HEK293 (cell line): ENCODE results near the gene ST7.

Experiments
- MYNN ChIP-seq: fragments of 450-650 bp; formaldehyde crosslinking; IDR thresholded peaks from 2 replicates; pipeline ENCODE4 v1.5.1; 2016; ENCODE audit warnings: missing biosample characterization, missing genetic modification characterization, borderline replicate concordance
- YY1 ChIP-seq: fragments of 450-650 bp; formaldehyde crosslinking; IDR thresholded peaks from 2 replicates; pipeline ENCODE4 v1.5.1; 2018; ENCODE audit warnings: missing biosample characterization, missing genetic modification characterization
- ZNF785 ChIP-seq: fragments of 450-650 bp; formaldehyde crosslinking; IDR thresholded peaks from 2 replicates; pipeline ENCODE4 v1.5.1; 2016; ENCODE audit warnings: missing biosample characterization, missing genetic modification characterization
- TF ChIP-seq, protein P1 (sequence below): fragments of 450-650 bp; formaldehyde crosslinking; IDR thresholded peaks from 2 replicates; pipeline ENCODE4 v1.5.1; 2016; ENCODE audit warnings: missing biosample characterization, missing genetic modification characterization

DNA sequence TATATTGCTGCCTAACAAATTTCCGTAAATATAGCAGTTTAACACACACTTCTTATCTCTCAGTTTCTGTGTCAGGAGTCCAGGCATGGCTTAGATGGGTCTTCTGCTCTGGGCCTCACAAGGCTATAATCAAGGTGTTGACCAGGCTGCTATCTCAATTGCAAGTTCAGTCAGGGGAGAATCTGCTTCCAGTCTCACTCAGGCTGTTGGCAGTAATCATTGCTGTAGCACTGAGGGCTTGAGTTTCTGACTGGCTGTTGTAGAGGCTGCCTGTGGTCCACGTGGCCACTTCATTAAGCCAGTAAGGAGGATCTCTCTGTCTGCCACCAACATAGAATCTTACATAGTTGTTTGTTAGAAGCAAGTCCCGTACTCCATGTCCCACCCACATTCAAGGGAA, 138.4 kb downstream of the ST7 start:
- TF ChIP-seq MYNN (tag by site-specific recombination) = no peak
- no peak for TF ChIP-seq YY1 (tag by site-specific recombination)
- TF ChIP-seq, protein P1, sequence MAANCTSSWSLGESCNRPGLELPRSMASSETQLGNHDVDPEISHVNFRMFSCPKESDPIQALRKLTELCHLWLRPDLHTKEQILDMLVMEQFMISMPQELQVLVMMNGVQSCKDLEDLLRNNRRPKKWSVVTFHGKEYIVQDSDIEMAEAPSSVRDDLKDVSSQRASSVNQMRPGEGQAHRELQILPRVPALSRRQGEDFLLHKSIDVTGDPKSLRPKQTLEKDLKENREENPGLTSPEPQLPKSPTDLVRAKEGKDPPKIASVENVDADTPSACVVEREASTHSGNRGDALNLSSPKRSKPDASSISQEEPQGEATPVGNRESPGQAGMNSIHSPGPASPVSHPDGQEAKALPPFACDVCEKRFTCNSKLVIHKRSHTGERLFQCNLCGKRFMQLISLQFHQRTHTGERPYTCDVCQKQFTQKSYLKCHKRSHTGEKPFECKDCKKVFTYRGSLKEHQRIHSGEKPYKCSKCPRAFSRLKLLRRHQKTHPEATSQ (tag by site-specific recombination) = no peak
- no peak for TF ChIP-seq ZNF785 (tag by site-specific recombination)
